Measurements from ENCODE around the gene CD82. TPM values are rescaled to one million over a fixed set of nuclear protein-coding genes. Genes with fewer than 3 reads are reported as not detected.

CD82 gene
- total and polyA plus RNA-seq, 2 donors (not counting 1 experiment from before 2014, with no cell fraction given) = 192 to 438 TPM

DNA sequence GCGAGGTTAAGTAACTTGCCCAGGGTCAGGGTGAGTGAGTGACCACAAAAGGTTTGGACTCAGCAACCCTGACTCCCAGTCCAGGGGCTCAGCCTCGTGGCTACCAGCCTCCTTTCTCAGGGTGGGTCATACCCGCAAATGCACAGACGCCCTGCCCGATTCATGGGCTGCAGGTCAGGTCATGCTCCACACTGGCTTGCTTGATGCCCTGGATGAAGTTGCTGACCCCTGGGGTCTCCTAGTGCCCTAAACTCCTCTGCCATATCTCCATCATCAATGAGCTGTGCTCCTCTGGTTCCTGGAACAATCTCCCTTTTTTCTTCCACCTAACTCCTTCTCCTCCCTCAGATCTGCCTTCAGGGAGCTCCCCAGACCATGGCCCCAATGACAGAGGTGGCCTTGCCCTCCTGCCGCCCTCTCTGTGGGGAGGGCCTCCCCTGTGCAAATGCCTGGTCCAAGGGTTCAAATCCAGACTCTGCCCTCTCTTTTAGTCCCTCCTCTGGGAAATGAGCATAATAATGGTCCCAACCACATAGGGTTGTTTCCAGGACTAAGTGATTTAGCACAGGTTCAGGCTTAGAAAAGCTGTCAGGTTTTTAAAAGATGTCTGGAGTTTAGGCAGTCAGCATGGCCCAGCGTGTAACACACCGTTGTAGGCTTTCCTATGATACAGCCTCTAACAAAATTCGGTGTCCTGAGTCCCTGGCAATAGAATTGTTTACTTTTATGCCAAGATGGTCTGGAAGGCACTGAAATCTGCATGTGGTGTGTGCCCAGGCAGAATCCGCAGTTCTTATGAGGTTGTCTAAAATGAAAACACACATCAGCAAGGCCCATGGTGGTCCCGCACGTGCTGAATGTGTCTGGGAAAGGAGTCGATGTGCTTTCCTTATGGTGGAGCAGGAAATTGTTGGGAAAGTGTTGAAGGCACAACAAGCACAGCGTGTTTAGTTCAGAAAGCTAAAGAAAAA lies 63.6 kb downstream of the CD82 start:
- Mint-ChIP-seq H3K27me3 (peaks cover 6% of the 10 kb centered on the region), H3K27ac (no peak overlapping the region), H3K4me3 (no peak overlapping the region), H3K9me3 (ENCODE audit: insufficient read depth) (no peaks in the 10 kb centered on the region), H3K4me1 (peaks cover 31% of the 10 kb centered on the region)
- ChIA-PET POLR2A (interaction anchor here (0.6 kb wide), 1 partner anchor 574 kb away, joined by 5 read pairs; no protein-coding TSS in a partner anchor), CTCF (interaction anchor here (0.5 to 21.7 kb wide), 3 partner anchors 11 to 71 kb away, joined by 3 to 816 read pairs (median 6); partner anchors contain the start of gene CD82)
- no peaks in the 10 kb centered on the region for H3K9me3 ChIP-seq (ENCODE audit: control extremely low read depth in 1 of 3, control insufficient read depth in 2 of 3, insufficient read depth in 1 of 3, low read length in 2 of 3)
- WGBS (ENCODE audit: insufficient coverage) = 82% methylated on average over 11 of the region's 14 CpGs
- no peak overlapping the region for H3K9ac ChIP-seq (ENCODE audit: low read length)
- H2AFZ ChIP-seq (ENCODE audit: insufficient read depth, low read depth, low read length, poor library complexity, severe bottlenecking) = no peak overlapping the region
- no peak overlapping the region for H3K4me3 ChIP-seq (ENCODE audit: control extremely low read depth in 1 of 5, extremely low read depth in 1 of 5, insufficient read depth in 1 of 5, low read depth in 2 of 5, low read length in 4 of 5)
- TF ChIP-seq EZH2 (IDR thresholded peaks at IDR 0.05; ENCODE audit: borderline replicate concordance, insufficient read depth, low read depth, low read length, poor library complexity, severe bottlenecking) = no peak
- TF ChIP-seq, protein P1, sequence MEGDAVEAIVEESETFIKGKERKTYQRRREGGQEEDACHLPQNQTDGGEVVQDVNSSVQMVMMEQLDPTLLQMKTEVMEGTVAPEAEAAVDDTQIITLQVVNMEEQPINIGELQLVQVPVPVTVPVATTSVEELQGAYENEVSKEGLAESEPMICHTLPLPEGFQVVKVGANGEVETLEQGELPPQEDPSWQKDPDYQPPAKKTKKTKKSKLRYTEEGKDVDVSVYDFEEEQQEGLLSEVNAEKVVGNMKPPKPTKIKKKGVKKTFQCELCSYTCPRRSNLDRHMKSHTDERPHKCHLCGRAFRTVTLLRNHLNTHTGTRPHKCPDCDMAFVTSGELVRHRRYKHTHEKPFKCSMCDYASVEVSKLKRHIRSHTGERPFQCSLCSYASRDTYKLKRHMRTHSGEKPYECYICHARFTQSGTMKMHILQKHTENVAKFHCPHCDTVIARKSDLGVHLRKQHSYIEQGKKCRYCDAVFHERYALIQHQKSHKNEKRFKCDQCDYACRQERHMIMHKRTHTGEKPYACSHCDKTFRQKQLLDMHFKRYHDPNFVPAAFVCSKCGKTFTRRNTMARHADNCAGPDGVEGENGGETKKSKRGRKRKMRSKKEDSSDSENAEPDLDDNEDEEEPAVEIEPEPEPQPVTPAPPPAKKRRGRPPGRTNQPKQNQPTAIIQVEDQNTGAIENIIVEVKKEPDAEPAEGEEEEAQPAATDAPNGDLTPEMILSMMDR (IDR thresholded peaks at IDR 0.05) = no peak
- peaks cover 4% of the 10 kb centered on the region for H4K20me1 ChIP-seq (ENCODE audit: control insufficient read depth, insufficient read depth, low read length, poor library complexity, severe bottlenecking)
- no peaks in the 10 kb centered on the region for H3K79me2 ChIP-seq (ENCODE audit: control insufficient read depth, insufficient read depth, low read length)
- H3K4me1 ChIP-seq (ENCODE audit: control insufficient read depth in 2 of 2, insufficient read depth in 2 of 2, low read length in 2 of 2) = no peaks in the 10 kb centered on the region
- no peak for ATAC-seq (ENCODE audit: low read depth)
- H3K27ac ChIP-seq (ENCODE audit: low read length in 2 of 2) = no peak overlapping the region
- no peak for DNase-seq
- no peak overlapping the region for H3K4me2 ChIP-seq (replicated peaks; ENCODE audit: low read depth, low read length, poor library complexity, severe bottlenecking)
- intact Hi-C loops (cut with micrococcal nuclease) = no loop called here
- H3K27me3 ChIP-seq (replicated peaks in 1 of 4; ENCODE audit: control extremely low read depth in 1 of 4, control insufficient read depth in 3 of 4, insufficient read depth in 4 of 4, low read length in 3 of 4) = peaks cover 0 to 6% (median 0%) of the 10 kb centered on the region in 4 experiments
- H3K36me3 ChIP-seq (replicated peaks in 1 of 2; ENCODE audit: control extremely low read depth in 1 of 2, control insufficient read depth in 1 of 2, extremely low read depth in 1 of 2, insufficient read depth in 2 of 2, low read length in 1 of 2) = no peaks in the 10 kb centered on the region
